GM12864 (cell line): ENCODE measurements around the gene SLC35E2B.
"Not testable (repeated sequence)": the region's sequence is repeated elsewhere in the genome, so short reads cannot be mapped to it uniquely, and the experiment has no call there.

Experiments used
- DNase-seq: peaks from one replicate; pipeline ENCODE4 v3.0.0-alpha.2; 2011; ENCODE audit warnings: low read depth
- H3K4me3 ChIP-seq: 2 replicates; pipeline ENCODE4 v1.5.1; 2011; ENCODE audit warnings: mild to moderate bottlenecking, low read depth, low read length, control low read depth
- CTCF ChIP-seq: IDR thresholded peaks from 2 replicates; pipeline ENCODE4 v1.5.1; 2011; ENCODE audit warnings: low read depth, mild to moderate bottlenecking, moderate library complexity, low read length, control low read depth, inconsistent platforms; ENCODE audit errors: missing control alignments

The SLC35E2B gene

GRCh38 chr1:1696431-1697357, 4.1 kb upstream of the SLC35E2B start:
- H3K4me3 ChIP-seq, DNase-seq: not testable (repeated sequence)

GRCh38 chr1:1692324-1692713, 276 bp downstream of the SLC35E2B start:
- not testable (repeated sequence) for DNase-seq
- H3K4me3 ChIP-seq, result peak overlapping the region; percentile 64

GRCh38 chr1:1691443-1691842, 1.2 kb downstream of the SLC35E2B start:
- H3K4me3 ChIP-seq, result peak overlapping the region; percentile 51
- not testable (repeated sequence) for DNase-seq

- H3K4me3 ChIP-seq, DNase-seq: not testable (repeated sequence)
These were observed 3.1 kb downstream of the SLC35E2B start for GRCh38 chr1:1689526-1689925.

GRCh38 chr1:1687846-1688245, 4.7 kb downstream of the SLC35E2B start:
- no peak for TF ChIP-seq CTCF
- no peak for DNase-seq
- no peak overlapping the region for H3K4me3 ChIP-seq

GRCh38 chr1:1684031-1684681, 8.4 kb downstream of the SLC35E2B start:
- no peak overlapping the region for H3K4me3 ChIP-seq
- no peak for TF ChIP-seq CTCF
- DNase-seq, result no peak

GRCh38 chr1:1683104-1683905, 9.3 kb downstream of the SLC35E2B start:
- no peak for DNase-seq
- no peak for TF ChIP-seq CTCF
- H3K4me3 ChIP-seq, result no peak overlapping the region

- no peak overlapping the region for H3K4me3 ChIP-seq
- no peak for TF ChIP-seq CTCF
- DNase-seq, result no peak
These were observed 11.7 kb downstream of the SLC35E2B start for GRCh38 chr1:1680912-1681273.
